Measurements from ENCODE around the gene SF3B3.
"Not testable (repeated sequence)": the region's sequence is repeated elsewhere in the genome, so short reads cannot be mapped to it uniquely, and the experiment has no call there.

SF3B3 gene

DNA sequence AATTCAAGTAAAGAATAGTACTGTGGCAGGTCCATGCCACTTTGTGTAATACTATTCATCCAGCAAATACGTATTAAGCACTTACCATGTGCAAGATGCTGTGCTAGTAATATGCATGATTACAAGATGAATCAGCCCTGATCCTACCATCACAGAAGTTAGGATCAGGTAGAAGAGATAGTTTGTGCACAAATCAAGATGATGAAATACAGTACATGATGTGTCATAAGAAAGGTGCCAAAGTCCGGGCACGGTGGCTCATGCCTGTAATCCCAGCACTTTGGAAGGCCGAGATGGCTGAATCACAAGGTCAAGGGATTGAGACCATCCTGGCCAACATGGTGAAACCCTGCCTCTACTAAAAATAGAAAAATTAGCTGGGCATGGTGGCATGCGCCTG, 11.2 kb upstream of the SF3B3 start:
- DNase-seq: no peak

DNA sequence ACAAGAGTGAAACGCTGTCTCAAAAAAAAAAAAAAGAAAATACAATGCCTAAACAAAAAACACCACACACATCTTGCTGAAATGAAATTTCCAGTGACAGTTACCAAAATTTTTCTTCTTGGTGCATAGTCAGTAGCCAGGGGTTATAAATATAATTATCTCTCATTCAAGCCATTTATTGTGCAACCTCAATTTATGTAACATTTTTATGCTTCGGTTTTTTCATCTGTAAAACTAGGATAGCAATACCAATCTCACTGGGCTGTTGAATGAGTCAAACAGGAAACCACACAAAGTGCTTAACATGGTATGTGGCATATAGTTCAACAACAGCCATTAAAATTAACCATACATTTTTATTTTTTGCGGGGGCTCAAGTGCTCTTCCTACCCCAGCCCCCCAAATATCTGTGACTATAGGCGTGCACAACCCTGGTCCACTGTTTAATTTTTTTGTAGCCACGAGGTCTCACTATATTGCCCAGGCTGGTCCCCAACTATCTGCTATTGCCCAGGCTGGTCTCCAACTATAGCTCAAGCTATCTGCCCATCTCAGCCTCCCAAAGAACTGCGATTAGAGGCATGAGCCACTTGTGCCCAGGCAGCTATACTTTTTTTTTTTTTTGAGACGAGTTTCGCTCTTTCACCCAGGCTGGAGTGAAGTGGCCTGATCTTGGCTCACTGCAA, 2.9 kb upstream of the SF3B3 start:
- no peak for DNase-seq

DNA sequence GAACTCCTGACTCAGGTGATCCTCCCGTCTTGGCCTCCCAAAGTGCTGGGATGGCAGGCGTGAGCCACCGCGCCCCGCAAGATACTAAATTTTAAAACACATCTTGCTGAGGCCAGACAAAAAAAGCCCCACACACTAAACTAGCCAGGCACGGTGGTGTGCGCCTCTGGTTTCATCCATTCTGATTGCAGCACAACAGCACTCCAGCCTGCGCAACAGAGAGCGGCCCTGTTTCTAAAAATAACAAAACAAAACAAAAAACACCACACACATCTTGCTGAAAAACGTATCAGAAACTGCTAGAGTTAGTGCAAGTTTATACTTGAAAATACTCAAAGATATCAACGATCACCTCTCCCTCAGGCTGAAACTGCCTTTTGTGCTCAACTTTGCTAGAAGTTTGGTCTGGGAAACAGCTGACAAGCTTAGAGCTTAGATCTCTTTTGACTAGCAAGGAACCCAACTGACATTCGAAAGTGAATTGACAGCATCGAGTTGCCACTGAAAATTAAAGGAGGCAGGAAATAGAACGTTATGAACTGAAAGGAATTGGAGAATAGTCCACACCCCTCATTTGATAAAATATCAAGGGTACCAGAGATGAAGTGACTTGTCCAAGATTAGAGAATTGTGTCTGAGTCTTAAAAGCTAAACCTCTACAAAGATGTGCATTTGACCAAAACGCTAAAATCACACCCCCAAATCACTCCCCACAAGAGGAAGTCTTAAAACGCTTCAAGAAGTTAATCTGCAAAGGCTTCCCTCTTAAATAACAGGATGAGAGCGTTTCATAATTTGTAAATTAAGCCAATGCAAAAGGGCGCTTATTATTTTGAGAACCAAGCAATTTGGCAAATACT, 1.2 kb upstream of the SF3B3 start:
- no peak for DNase-seq

DNA sequence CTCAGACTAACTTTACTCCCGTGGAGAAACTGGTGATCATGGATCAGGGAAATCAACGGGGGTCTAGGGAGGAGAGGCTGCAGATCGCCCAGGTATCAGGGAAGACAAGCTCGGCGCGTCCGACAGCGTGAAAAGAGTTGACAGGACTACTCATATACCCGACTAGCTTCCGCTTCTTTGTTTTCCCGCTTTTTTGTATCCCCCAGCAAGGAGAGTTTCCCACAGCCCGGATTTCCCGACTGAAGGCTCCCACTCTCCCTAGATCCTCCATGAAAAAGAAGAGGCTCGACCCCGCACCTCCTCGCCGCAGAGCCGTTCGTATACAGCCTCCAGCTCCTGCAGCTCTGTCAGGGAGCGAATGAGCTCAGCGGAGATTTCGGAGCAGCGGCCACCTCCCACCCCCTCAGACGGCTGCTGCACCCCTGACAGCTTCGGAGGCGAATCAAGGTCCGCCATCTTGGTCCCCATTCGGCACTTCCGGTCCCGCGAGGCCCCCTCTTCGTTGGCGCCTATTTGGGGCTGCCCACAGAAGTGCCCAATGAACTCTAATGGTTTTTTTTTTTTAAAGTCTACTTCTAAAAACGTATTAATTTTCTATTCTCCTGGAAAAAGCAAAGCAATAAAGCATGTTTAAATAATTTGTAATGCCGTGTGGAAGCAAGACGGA, 407 bp upstream of the SF3B3 start, which contains the start of gene COG4:
Gene COG4 (minus strand): TSS at position 479 of the 667 bp plus-strand sequence. CDS start 11 bp downstream, at position 468.
- peak; percentile 88 for DNase-seq

DNA sequence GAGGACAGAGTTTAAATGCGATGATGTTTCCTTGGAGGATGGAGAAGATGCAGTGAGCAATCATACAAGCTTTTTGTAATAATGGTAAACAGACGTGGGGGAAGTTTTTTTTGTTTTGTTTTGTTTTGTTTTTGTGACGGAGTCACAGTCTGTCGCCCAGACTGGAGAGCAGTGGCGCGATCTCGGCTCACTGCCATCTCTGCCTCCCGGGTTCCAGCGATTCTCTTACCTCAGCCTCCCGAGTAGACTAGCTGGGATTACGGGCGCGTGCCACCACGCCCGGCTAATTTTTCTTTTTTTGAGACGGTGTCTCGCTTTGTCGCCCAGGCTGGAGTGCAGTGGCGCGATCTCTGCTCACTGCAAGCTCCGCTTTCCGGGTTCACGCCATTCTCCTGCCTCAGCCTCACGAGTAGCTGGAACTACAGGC, 796 bp downstream of the SF3B3 start:
- peak; percentile 58 for DNase-seq

DNA sequence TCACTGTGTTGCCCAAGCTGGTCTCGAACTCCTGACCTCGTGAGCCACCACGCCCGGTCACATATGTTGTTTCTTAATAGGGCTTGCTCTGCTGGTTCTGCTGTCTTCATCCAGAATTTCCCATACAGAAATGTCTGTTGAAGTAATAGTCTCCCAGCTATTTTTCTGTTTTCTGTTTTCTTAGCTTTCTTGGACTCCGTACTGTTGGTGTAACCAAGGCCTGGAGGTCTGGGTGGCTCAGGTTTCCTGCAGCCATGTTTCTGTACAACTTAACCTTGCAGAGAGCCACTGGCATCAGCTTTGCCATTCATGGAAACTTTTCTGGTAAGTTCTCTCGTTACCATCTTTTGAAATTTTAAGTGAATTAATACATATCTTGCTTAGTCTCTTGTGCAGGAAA, 2.8 kb downstream of the SF3B3 start:
- no peak for DNase-seq

DNA sequence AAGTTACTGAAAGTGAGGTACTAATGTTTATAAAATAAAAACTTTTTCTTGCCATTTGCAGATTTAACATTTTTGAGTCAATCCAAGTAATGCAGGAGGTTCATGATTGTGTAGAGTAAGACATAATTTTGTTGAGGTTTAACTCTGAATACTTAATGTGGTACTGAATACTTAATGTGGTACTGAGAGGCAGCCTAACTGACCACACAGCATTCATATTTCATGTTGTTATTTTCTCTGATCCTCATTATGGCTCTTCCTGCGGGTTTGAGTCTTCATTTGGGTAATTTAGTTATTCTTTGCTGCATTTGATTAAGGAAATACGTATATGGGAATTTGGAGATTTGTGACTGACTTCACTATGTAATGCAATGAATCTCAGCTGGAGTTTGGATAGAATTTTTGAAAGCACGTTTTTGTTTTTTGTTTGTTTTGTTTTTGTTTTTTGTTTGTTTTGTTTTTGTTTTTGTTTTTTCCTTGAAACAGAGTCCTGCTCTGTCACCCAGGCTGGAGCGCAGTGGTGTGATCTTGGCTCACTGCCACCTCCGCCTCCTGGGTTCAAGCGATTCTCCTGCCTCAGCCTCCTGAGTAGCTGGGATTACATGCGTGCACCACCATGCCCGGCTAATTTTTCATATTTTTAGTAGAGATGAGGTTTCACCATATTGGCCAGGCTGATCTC, 3.8 kb downstream of the SF3B3 start:
- no peak for DNase-seq

DNA sequence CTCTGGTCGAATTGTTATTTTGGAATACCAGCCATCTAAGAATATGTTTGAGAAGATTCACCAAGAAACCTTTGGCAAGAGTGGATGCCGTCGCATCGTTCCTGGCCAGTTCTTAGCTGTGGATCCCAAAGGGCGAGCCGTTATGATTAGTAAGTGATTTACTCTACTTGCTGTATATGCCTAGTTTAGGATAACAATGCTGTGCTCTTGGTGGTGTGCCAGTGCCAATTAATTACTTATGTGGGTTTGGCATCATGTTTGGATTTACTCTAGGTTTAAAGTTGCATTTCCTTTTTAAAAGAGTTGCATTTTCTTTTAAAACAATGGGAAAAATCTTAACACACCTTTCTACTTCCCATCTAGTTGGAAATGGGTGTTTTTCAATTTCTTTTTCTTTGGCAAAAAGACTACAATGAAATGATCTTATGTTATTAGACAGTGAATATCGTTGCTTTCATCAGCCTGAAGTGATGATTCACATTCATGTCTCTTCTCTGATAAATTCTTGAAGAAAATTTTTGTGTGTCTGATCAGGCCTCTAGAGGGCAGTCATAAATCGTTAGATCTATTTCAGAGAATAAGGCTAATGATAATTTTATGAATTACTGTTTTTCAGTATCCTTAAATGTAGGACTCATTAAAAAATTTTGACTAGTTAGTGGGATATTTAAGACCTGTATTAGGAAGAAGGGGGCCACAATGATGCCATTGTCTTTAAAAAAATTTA, 5.6 kb downstream of the SF3B3 start:
- no peak for DNase-seq

DNA sequence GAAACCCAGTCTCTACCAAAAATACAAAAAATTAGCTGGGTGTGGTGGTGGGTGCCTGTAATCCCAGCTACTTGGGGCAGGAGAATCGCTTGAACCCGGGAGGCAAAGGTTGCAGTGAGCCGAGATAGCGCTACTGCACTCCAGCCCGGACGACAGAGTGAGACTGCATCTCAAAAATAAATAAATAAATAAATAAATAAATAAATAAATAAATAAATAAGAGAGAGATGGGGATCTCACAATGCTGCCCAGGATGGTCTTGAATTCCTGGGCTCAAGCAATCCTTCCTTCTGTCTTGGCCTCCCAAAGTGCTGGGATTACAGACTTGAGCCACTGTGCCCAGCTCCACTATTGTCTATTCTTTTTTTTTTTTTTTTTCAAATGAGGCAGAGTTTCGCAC, 6.3 kb downstream of the SF3B3 start:
- DNase-seq: not testable (repeated sequence)

DNA sequence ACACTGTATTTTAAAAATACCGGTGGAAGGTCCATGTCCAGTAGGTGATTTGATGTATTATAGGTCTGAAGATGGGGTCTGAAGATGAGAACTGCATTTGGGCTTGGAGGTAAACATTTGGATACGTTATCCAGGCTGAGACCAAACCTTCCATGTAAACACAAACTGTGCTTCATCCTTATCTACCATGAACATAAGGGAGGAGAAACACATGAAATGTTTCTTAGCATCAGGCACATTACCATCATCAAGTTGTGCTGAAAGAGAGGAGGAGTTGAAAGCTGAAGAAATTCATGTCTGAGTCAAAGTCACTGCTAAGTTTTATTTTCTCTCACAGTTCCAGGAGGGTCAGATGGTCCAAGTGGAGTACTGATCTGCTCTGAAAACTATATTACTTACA, 11.4 kb downstream of the SF3B3 start:
- DNase-seq: no peak

DNA sequence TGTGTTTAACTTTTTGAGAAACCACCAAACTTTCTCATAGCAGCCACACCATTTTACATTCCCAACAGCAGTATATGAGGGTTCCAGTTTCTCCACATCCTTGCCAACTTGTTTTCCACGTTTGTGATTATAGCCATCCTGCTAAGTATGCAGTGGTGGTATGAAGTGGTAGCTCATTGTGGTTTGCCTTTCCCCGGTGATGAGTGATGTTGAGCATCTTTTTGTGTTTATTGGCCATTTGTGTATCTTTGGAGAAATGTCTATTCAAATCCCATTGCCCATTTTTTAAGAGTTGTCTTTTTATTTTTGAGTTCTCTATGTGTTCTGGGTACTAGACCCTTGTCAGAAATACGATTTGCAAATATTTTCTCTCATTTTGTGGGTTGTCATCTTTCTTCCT, 17.4 kb downstream of the SF3B3 start:
- DNase-seq: no peak

DNA sequence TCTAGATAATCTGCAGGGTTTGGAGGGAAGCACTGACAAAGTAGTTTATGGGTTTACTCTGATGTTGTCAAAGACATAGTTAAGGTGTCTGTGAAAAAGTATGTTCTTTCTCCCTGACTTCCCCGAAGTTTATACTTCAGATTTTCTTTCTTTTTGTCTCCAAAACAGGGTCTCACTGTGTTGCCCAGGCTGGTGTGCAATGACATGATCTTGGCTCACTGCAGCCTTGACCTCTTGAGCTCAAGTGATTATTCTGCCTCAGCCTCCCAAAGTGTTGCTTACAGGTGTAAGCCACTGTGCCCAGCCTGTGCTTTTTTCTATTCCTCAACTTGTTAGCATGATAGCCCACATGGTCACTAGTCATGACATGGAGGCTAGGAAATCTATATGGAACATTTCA, 20.9 kb downstream of the SF3B3 start:
- no peak for DNase-seq

DNA sequence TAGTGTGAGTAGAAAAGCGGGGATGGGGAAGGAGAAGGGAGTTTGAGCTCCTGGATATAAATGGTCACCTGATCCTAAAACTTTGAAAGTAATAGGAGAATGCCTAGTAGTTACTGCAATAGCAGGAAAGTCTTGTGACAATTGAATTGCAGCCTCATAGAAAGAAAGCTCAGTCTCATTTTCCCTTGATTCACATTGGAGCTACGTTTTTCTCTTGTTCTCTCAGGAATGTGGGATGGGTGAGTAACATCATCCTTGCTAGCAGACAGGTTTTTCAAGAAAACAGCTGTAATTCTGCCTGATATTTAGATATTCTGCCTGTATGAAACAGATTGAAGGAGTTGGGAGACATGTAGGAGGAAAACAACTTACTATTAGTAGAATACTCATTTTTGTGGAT, 25.3 kb downstream of the SF3B3 start:
- DNase-seq: no peak

DNA sequence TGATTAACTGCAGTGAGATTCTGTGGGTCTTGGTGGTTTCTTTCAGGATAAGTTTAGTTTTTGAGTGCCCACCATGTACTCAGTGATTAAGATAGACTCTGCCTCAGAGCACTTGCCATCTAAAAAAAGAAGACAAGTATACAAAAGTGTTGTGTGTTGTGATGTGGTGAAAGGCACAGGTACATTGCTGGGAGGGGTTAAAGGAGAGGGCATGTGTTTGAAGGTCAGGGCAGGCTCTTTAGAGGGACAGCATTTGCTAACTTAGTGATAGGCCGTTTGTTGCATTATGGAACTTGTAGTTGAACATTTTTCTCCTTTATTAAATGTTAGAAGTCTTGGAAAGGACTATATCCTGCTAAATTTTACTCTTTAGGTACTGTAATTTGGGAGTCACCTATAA, 26.5 kb downstream of the SF3B3 start:
- DNase-seq: no peak

DNA sequence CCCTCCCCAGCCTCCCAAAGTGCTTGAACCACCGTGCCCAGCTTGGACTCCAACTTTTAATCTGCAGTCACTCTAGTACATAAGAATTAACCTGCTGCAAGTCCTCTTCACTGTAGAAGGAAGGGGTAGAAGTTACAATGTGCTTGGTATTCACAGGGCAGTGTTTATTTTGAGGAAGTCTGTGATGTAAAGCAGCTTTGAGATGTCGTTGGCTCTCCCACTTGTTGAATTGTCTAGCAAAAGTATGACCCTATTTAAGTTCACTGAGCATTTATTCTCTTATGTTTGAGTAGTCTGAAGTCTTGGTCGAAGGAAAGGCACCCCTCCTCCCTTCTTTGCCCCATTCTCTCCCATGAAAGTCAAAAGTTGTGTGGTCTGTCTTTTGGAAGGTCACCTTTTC, 28.2 kb downstream of the SF3B3 start:
- no peak for DNase-seq

DNA sequence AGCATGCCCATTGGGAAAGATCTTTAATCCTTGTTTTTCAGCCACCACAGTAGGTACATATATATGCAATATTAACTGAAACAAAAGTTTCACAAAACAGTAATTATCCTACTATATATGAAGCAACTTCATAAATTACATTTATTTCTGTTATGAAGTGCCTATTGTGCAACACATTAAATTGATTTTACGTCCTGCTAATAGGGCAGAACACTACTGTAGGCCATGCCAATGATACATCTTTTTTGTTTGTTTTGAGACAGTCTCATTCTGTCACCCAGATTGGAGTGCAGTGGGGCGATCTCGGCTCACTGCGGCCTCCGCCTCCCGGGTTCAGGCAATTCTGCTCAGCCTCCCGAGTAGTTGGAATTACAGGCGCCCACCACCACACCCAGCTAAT, 29.1 kb downstream of the SF3B3 start:
- DNase-seq: no peak

DNA sequence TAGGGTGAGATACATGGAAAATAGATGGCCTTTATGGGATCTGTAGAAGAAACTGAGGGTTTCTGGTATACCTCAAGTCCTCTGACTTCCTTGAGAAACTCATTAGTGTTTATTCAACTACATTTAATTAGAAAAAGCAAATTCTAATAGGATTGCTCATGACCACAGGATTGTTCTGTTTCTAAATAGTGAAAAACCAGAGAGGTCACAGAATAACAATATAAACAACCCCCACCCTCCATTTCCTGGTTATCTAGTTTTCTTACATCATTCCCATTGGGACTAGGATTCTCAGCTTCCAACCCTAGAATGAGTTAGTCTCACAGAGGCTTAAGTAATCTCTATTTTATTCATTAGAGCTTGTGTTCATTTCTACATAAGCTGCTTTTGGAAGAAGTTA, 30.0 kb downstream of the SF3B3 start:
- DNase-seq: no peak

DNA sequence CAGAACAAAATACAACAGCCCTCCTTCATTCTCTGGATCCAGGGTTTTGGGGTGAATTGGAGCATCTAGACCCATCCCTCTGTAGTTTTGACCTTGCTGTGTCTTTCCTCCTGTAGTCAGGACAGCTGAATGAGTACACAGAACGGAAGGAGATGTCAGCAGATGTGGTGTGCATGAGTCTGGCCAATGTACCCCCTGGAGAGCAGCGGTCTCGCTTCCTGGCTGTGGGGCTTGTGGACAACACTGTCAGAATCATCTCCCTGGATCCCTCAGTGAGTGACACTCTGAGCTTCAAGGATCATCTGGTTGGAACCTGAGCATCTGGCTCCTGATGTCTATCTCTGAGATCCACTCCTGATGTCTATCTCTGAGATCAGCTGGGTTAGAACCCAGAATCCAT, 32.4 kb downstream of the SF3B3 start:
- no peak for DNase-seq

DNA sequence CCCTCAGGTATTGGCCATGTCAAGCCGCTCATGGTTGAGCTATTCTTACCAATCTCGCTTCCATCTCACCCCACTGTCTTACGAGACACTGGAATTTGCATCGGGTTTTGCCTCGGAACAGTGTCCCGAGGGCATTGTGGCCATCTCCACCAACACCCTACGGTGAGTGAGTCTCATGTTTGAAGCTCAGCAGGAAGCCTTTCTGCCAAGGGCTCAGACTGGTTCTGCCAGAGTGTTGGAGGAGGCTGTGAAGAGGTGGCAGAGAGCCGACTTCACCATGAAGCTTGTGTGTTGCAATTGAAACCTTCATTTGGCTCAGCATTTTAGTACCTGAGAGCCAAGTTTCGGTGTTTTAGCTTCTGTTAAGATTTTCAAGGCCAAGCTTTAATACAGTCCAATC, 38.0 kb downstream of the SF3B3 start:
- no peak for DNase-seq

DNA sequence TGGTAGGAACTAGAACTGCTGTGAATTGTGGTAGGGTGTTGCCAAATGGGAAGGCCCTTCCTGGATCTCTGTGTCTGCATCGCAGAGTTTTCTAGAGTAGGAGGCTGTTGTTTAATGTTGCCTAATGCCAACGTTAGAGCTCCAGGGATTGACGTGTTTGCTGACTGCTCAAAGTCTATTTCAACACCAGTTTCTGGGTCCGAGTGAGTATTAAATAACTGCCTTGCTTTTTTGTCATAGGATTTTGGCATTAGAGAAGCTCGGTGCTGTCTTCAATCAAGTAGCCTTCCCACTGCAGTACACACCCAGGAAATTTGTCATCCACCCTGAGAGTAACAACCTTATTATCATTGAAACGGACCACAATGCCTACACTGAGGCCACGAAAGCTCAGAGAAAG, 40.0 kb downstream of the SF3B3 start:
- DNase-seq: no peak

DNA sequence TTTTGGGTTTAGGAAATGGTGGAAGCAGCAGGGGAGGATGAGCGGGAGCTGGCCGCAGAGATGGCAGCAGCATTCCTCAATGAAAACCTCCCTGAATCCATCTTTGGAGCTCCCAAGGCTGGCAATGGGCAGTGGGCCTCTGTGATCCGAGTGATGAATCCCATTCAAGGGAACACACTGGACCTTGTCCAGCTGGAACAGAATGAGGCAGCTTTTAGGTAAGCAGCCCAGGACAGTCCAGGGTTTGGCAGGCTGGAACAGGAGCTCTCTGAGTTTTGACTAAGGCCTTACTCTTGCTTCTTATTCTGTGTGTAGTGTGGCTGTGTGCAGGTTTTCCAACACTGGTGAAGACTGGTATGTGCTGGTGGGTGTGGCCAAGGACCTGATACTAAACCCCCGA, 41.4 kb downstream of the SF3B3 start:
- DNase-seq: no peak

DNA sequence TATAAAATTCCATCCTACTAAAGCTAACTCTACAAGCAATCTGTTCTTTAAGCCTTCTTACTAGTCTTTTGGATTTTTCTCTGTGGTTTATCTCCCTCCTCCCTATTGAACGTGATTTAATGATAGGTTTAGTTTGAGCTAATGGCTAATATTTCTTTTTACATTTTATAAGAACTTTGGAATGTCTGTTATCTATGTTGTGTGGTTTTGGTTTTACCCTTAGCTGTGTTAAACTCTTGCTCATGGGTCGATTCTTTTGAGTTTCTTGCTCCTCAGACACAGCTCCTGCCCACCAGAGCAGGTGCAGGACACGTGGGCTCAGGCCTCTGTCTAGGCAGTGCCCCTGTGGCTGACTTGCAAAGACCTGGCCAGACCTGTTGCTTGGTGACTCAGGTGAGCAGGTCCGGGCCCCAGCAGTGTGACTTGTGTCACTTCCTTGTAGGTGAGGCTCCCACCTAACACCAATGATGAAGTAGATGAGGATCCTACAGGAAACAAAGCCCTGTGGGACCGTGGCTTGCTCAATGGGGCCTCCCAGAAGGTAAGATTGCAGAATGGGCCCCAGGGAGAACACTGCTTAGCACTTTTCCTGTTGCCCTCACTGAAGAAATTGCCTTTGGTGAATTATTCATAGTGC, 45.1 kb downstream of the SF3B3 start:
- no peak for DNase-seq
